DMS 273 (cell line): ENCODE measurements around the gene NPR2.
A peak's percentile ranks its signal among the peaks of the same experiment; 100 is the strongest.

Source experiments
- DNase-seq: peaks from one replicate; lab custom pipeline; 2025; ENCODE audit not compliant: unreplicated experiment; lab: John Stamatoyannopoulos, UW

NPR2 gene

DNA sequence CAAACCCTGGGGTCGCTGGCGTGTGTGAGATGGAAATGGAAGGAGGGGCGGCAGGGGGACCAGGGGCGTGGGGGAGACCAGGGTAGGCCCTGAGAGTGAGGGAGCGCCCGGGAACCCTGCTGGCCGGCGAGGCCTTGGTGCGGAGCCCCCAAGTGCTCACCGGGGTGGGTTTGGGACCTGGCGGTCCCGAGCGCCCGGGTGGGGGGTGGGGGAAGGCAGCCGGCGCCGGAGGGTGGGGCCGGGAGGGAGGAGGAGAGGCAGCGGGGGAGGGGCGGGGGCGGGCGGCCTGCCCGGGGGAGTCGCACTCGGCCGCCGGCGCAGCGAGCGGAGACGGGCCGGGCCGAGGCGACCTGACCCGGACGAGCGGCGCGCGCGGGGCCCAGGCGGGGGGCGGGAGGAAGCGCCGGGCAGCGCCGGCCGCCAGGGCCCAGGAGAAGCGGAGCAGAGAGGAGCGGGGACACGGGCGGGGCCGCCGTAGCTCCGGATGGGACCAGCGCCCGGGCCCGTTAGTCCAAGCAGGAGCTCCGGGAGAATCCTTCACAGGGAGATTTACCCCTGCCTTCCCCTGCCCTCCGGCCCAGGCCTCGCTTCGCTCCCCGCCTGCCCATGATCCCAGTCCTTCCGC is at the start of gene NPR2:
Gene NPR2 (plus strand): TSS at position 295 of the 625 bp plus-strand sequence. CDS start 818 bp downstream, outside the sequence.
- peak; percentile 29 for DNase-seq

DNA sequence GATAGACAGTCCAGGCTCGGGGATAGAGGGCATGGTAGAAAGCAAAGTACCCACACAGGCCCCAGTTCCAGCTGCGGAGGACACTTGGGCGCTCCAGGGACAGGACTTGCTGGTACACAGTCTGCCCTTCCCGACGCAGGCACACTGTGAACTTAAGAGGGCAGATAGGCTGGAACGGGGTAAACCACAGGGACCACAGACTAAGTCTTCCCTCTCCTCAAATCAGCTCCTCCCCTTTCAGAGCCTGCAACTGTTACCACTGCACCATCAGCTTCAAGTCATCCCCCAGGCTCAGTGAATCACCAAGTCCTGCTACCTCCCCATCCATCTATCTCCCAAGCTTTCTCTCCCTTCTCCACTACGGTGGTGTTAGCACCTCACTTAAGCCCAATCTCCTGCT is 49.7 kb upstream of the NPR2 start:
- DNase-seq, result no peak

DNA sequence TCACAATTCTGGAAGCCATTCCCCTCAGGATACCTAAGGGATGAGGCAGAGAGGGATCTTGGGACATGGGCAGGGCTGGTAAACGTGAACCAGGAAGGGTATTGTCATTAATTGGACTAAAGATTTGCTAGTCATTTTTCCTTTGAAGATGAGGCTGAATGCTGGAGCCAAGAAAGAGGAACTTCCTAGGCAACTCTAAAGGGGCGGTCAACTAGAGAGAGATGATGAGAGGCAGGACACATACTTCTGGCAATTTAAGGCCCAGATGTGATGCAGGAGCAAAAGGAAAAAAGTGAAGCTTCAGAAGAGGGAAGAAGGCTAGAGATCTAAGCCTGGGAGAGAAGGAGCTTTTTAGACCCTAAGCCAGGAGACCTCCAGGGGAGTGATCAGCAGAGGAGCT is 47.9 kb upstream of the NPR2 start:
- no peak for DNase-seq

DNA sequence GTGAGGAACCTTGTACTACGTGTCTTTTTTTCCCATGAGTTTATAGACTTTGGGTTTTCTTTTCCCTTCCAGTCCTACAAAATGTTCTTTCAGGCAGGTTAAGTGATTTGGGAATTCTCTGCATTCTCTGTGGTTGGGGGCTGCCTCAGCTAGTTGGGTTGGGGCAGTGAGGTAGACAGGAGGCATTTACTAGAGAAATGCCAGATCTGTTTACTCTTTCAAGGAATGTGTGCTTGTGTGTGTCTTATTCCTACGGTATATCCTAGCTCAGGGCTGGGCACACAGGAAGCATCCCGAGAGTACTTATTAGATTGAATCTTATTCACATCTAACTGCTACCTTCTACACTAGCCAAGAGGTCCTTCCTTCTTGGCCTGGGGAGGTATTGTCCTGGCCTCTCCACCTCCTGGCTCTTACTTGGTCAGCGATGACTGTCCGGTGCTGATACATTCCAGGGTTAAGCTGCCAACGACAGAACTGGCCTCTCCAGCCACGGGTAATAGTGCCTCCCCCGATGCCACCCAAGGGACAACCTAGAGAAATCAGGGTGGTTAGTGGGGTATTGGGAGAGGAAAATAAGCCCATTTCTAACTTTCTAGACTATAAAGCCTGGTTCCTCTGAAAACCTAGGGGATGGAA is 47.4 kb upstream of the NPR2 start:
- no peak for DNase-seq

DNA sequence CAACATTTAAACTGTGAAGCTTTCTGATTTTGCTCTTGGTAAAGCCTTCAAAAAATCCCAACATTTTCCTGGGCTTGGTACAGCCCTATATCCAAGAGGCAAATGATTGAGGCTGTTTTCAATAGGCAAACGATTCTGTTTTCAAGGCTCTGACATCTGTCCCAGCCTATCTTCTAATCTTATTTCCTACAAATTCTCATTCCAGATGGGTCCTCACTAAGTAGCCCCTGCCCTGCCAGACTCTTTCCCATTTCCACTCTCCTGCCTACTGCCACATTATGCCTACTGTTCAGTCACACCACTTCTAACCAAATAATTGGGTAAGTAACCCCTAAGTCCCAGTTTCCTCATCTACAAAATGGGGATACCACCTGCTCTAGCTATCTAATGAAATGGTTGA is 45.8 kb upstream of the NPR2 start:
- peak; percentile 54 for DNase-seq

DNA sequence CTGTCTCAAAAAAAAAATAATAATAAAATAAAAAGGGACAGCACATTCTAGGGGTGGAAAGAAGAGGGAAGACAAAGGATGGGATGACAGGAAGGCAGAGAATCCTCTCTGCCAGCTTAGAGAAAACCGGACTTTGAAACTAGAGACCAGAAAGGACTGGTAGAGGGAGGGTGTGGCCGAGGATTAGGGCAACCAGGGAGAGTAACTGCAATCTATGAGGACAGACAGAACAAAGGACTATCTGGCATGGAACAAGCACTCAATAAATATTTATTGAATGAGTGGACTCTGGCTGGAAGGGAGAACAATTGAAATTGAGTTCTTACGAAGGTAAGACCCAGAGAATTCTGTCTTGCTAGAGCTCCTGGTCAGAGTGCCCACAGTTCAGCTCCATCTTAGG is 44.8 kb upstream of the NPR2 start:
- DNase-seq, result no peak

DNA sequence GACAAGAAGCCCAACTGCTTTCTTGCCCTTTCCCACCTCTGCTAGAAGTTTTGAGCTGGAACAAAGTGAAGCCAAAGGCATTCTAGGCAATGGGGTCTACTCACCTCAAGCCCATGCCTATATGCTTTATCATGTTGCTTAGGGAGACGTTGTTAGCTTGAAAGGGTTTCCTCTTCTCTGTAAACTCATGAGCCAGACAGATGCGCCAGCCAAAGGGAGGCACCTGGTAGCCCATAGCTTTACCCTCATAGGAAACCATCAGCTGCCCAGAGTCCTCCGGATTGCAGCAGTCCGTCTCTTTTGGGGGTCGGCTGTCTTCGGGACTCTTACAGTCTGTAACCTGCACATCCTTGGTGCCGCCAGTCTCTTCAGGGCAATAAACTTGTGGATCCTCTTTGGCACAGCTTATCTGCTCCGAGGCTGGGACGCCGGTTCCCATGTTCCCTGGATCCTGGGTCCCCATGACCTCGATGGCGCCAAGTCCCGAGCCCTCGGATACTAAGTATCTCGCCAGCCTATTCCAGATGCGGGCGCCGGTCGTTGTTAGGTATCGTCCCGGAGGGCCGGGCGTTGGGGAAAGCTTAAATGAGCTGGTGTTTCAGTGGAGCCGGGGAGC is 43.0 kb upstream of the NPR2 start:
- DNase-seq, result peak; percentile 61

GRCh38 chr9:35748858-35749514 is 42.4 kb upstream of the NPR2 start, which contains the start of the genes GBA2 and RGP1:
GBA2 (minus strand) TSS chr9:35749228; CDS start chr9:35748704, 524 bp downstream.
RGP1 (plus strand) TSS chr9:35749287; CDS start chr9:35749756, 469 bp downstream.
- DNase-seq, result peak; percentile 78

GRCh38 chr9:35749515-35750255 is 41.7 kb upstream of the NPR2 start:
- peak; percentile 30 for DNase-seq

- no peak for DNase-seq
Observed at GRCh38 chr9:35750256-35750531, 41.2 kb upstream of the NPR2 start.

DNA sequence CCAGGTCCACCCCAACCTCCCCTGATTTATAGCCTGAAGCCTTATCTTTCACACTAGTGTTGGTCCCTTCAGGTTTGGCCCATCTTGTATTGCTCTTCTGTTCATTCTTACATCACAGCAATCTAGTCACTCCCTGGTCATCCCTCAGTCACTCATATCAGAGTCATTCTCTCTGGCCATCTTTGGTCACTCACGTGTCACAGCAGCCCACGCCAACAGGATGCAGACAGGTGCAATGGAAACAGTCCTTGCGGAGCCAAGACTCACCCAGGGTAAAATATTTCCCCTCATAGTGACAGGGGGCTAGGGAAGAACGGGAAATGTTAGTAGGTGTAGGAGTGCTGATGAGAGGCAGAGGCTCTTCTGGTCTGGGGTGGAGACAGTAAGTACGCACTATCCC is 37.9 kb upstream of the NPR2 start:
- DNase-seq, result no peak

GRCh38 chr9:35754264-35754663 is 37.1 kb upstream of the NPR2 start, which contains the start of gene MSMP:
MSMP (minus strand) TSS chr9:35754276; CDS start chr9:35754129, 147 bp downstream.
- DNase-seq, result no peak

GRCh38 chr9:35755071-35755470 is 36.3 kb upstream of the NPR2 start:
- no peak for DNase-seq

DNA sequence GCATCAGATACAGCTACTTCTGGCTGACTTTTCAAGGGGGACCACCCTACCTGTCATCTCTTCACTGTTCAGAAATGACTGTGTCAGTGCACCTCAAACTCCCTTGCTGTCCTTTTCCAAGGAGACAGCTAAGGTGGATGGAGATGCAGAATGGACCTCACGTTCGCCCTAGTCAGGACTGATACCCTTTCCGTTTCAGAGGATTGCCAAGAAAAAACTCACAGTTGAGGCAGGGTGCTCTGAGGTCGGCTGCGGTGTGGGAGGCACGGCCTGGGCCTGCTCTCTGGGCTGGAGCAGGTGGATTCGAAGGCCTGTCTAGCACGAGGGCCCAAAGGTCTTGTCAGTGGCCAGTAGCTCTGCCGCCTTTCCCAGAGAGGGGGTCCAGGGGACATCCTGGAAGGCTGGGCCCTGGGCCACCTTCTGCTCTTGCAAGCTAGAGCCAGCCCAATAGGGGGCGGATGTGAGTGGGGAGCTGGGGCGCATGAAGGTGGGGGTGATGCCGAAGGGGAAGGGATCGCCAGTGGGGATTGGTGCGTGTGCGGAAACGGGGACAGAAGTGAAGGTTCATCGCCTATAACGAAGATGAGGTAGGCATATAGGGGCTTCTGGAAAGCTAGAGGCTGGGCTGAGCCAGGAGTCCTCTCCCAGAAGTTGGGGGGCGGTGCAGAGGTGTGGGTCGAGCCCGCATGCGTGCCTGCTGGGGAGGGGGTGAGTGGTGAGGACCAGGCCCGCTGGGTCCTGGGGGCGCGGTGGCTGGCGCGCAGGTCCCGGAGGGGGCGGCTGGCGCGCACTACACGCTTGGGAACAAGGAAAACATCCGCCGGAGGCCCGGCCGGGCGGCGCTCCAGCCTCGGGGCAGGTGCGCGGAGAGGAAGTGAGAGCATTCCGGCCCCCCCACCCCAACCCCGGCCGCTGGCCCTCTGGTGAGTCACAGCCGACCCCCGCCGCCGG is 34.8 kb upstream of the NPR2 start:
- peak; percentile 87 for DNase-seq

GRCh38 chr9:35757226-35757891 is 34.0 kb upstream of the NPR2 start:
- peak; percentile 75 for DNase-seq

GRCh38 chr9:35757892-35758275 is 33.5 kb upstream of the NPR2 start:
- no peak for DNase-seq

GRCh38 chr9:35758475-35759050 is 32.8 kb upstream of the NPR2 start:
- DNase-seq, result no peak

GRCh38 chr9:35759795-35760194 is 31.6 kb upstream of the NPR2 start:
- DNase-seq, result no peak

GRCh38 chr9:35760651-35761050 is 30.7 kb upstream of the NPR2 start:
- no peak for DNase-seq
